PC-9 (cell line): ENCODE measurements around the gene IFNA7.

Source experiments
- EZH2 ChIP-seq: fragments of 200-600 bp; sonication (generic); IDR thresholded peaks from 2 replicates; pipeline ENCODE4 v1.8.0; 2017; ENCODE audit warnings: antibody characterized with exemption, low read depth
- TF ChIP-seq, protein P1 (sequence below): fragments of 200-600 bp; sonication (generic); conservative IDR thresholded peaks from 2 replicates; pipeline ENCODE4 v1.6.1; 2017; ENCODE audit warnings: mixed run types, antibody characterized with exemption, mild to moderate bottlenecking, moderate library complexity

DNA sequence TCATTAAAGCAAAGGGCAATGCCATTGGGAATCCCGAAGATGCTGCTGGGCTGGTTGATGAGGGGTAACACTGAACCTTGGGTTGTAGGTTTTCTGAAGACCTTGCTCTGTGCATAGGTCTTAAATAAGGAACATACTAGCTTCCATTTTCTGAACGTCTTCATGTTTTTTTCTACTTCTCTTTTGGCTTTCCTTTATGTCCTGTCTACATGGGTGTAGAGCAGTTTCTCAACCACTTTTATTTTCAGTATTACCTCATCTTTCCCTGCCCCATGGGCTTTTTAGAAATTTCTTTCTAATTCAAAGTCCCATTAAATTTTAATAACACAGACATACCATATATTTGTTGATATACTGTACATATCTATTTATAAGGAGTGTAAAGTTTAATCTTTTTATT lies 37.9 kb upstream of the IFNA7 start, which contains the start of gene IFNA14:
- TF ChIP-seq, protein P1, sequence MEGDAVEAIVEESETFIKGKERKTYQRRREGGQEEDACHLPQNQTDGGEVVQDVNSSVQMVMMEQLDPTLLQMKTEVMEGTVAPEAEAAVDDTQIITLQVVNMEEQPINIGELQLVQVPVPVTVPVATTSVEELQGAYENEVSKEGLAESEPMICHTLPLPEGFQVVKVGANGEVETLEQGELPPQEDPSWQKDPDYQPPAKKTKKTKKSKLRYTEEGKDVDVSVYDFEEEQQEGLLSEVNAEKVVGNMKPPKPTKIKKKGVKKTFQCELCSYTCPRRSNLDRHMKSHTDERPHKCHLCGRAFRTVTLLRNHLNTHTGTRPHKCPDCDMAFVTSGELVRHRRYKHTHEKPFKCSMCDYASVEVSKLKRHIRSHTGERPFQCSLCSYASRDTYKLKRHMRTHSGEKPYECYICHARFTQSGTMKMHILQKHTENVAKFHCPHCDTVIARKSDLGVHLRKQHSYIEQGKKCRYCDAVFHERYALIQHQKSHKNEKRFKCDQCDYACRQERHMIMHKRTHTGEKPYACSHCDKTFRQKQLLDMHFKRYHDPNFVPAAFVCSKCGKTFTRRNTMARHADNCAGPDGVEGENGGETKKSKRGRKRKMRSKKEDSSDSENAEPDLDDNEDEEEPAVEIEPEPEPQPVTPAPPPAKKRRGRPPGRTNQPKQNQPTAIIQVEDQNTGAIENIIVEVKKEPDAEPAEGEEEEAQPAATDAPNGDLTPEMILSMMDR: no peak
- no peak for TF ChIP-seq EZH2
